Breast epithelium (tissue), 4 donors: ENCODE measurements around the gene GSG1. TPM values are rescaled to one million over a fixed set of nuclear protein-coding genes. Genes with fewer than 3 reads are reported as not detected.

Source experiments
- DNase-seq, 2 donors: peaks; one replicate each; pipeline ENCODE4 v3.0.0-alpha.2; 2019; ENCODE audit warnings: low spot score in 2 of 2
- H3K27ac ChIP-seq, 2 donors: fragments of 200-600 bp; sonication (generic) in 1 of 2; one replicate each; pipeline ENCODE4 v1.5.1; 2016 to 2019; ENCODE audit warnings: mild to moderate bottlenecking in 1 of 2
- H3K27me3 ChIP-seq, 2 donors: fragments of 200-600 bp; sonication (generic) in 1 of 2; one replicate each; pipeline versions ENCODE4 v1.5.1 to v1.6.0; 2017 to 2019; ENCODE audit warnings: control low read depth in 1 of 2, mild to moderate bottlenecking in 1 of 2
- H3K36me3 ChIP-seq: fragments of 200-600 bp; one replicate; pipeline ENCODE4 v1.5.1; 2019
- H3K4me1 ChIP-seq, 2 donors: fragments of 200-600 bp; sonication (generic); one replicate each; pipeline ENCODE4 v1.5.1; 2016 to 2019; ENCODE audit warnings: control low read depth in 1 of 2
- H3K4me3 ChIP-seq, 3 donors: fragments of 200-600 bp; sonication (generic); 1 replicate in 2 of 3; 2 replicates in 1 of 3; pipeline ENCODE4 v1.5.1; 2016 to 2019; ENCODE audit warnings: mild to moderate bottlenecking in 3 of 3, moderate library complexity in 2 of 3
- H3K9me3 ChIP-seq, 2 donors: fragments of 200-600 bp; sonication (generic) in 1 of 2; one replicate each; pipeline ENCODE4 v1.5.1; 2016 to 2019; ENCODE audit warnings: control low read depth in 1 of 2
- POLR2A ChIP-seq: fragments of 450-650 bp; IDR thresholded peaks from one replicate; pipeline ENCODE4 v1.6.1; 2016; ENCODE audit warnings: antibody characterized with exemption, mild to moderate bottlenecking, moderate library complexity
- POLR2AphosphoS5 ChIP-seq, 3 donors: sonication (generic); formaldehyde crosslinking; IDR thresholded peaks; one replicate each; pipeline ENCODE4 v1.6.1; 2017; ENCODE audit warnings: antibody characterized with exemption in 3 of 3
- intact Hi-C: fragments of 100-400 bp; cut with DNase I; formaldehyde crosslinking; loops from one replicate; pipeline ENCODE4 v1.15.1; 2023; ENCODE audit warnings: low total_unique reads
- total RNA-seq, 3 donors: library from RNA; depleted of rRNA; stranded (reverse); fragments of >200 nt; gene quantifications; one replicate each; pipeline ENCODE4 v1.1.0, GENCODE V29; 2016
- TF ChIP-seq, protein P1 (sequence below), 3 donors: fragments of 450-650 bp; IDR thresholded peaks; one replicate each; pipeline ENCODE4 v1.5.1; 2016 to 2017; ENCODE audit warnings: antibody characterized with exemption in 3 of 3, mild to moderate bottlenecking in 3 of 3, moderate library complexity in 3 of 3

Gene GSG1
- total RNA-seq, 3 donors from 2014 or later = not detected

DNA sequence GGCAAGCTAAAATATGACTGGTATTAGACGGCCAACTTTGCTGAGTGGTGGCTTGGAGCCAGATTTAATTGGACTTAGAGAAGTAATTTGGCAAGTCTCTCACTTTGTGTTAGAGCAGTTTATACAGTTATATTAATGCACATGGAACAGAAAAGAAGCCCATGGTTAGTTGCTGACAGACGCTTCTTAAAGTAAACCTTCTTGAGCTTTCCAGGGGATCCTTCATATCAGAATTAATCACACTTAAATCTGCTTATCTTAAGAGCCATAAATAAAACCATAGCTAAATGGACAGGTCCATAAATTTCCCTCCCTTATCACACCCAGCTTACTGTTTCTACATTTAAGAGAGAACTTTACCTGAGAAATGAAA lies 9.6 kb downstream of the GSG1 start:
- H3K27ac ChIP-seq = peak overlapping the region in 1 of 2 donors; percentile 11
- intact Hi-C loops = loop anchor here (10.0 kb wide), 1 partner anchor 111 kb away; no protein-coding TSS in a partner anchor
- no peaks in the 10 kb centered on the region for H3K36me3 ChIP-seq
- H3K27me3 ChIP-seq = no peaks in the 10 kb centered on the region
- H3K4me1 ChIP-seq = peaks cover 0 to 4% of the 10 kb centered on the region in 2 donors
- no peak for DNase-seq
- H3K9me3 ChIP-seq = no peaks in the 10 kb centered on the region
- TF ChIP-seq POLR2A (no peak), POLR2AphosphoS5 (IDR thresholded peaks at IDR 0.05) (no peak)
- TF ChIP-seq, protein P1, sequence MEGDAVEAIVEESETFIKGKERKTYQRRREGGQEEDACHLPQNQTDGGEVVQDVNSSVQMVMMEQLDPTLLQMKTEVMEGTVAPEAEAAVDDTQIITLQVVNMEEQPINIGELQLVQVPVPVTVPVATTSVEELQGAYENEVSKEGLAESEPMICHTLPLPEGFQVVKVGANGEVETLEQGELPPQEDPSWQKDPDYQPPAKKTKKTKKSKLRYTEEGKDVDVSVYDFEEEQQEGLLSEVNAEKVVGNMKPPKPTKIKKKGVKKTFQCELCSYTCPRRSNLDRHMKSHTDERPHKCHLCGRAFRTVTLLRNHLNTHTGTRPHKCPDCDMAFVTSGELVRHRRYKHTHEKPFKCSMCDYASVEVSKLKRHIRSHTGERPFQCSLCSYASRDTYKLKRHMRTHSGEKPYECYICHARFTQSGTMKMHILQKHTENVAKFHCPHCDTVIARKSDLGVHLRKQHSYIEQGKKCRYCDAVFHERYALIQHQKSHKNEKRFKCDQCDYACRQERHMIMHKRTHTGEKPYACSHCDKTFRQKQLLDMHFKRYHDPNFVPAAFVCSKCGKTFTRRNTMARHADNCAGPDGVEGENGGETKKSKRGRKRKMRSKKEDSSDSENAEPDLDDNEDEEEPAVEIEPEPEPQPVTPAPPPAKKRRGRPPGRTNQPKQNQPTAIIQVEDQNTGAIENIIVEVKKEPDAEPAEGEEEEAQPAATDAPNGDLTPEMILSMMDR (IDR thresholded peaks at IDR 0.05) = no peak
- H3K4me3 ChIP-seq = no peak overlapping the region

DNA sequence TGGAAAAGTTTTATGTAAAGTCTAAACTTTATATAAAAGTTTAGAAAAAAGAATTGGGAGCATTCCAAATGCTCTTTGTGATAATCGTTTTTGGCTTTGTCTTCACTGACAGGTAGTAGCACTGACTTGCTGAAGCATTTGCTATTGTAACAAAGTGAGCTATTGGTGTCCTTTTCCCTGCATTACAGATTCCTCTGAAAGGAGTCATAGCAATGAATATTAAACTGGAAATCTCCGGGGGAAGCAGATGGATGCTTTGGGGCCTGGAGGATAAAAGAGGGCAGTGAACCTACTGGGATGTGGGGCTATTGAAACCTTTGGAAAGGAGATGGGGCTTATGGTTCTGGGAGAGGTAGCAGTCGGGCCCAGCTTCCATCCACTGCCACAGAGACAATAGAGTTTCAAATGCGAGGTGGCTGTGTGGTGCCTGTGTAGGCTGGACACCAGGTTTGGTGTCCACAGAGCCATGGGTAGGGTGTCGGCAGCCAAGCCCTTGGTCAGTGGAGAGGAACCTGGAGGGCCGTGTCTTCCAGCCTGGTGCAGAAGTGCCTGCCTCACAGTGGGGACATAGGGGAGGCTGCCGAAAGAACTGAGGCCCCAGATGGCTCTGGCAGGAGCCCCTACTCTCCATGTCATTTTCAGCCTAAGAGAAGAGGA lies 10.1 kb downstream of the GSG1 start:
- no peaks in the 10 kb centered on the region for H3K9me3 ChIP-seq
- DNase-seq = no peak
- TF ChIP-seq, protein P1 (IDR thresholded peaks at IDR 0.05) = no peak
- no peak for TF ChIP-seq POLR2AphosphoS5 (IDR thresholded peaks at IDR 0.05)
- TF ChIP-seq POLR2A = no peak

DNA sequence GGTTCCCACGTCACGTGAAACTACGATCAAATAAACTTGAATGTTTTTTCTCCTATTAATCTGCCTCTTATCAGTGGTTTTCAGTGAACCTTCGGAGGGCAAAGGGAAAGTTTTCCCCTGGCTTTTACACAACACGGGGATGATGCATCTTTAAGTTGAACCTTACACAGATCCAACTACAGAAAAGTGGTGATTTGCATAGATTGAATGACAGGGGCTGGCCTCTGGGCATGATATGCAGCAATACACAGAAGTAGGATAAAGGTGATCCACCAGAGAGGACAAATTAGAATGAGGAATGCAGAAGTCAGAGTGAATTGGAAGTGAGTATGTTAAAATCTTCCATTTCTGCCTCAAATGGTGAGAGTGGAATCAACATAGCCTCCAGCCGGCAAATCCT lies 11.6 kb downstream of the GSG1 start:
- Histone ChIP-seq H3K9me3 (no peaks in the 10 kb centered on the region), H3K27ac (no peak overlapping the region), H3K27me3 (no peaks in the 10 kb centered on the region), H3K4me3 (no peak overlapping the region), H3K4me1 (no peaks in the 10 kb centered on the region), H3K36me3 (no peaks in the 10 kb centered on the region)
- DNase-seq = no peak
- TF ChIP-seq POLR2A (no peak), POLR2AphosphoS5 (IDR thresholded peaks at IDR 0.05) (no peak)
- TF ChIP-seq, protein P1 (IDR thresholded peaks at IDR 0.05) = no peak
- intact Hi-C loops = loop anchor here (10.0 kb wide), 1 partner anchor 113 kb away; no protein-coding TSS in a partner anchor

More for the DNA sequence above, 10.1 kb downstream of the GSG1 start:
- Histone ChIP-seq H3K27me3 (no peaks in the 10 kb centered on the region), H3K36me3 (no peaks in the 10 kb centered on the region), H3K4me3 (no peak overlapping the region), H3K27ac (peak overlapping the region in 1 of 2 donors; percentile 11), H3K4me1 (no peaks in the 10 kb centered on the region)
- intact Hi-C loops = loop anchor here (10.0 kb wide), 1 partner anchor 111 kb away; no protein-coding TSS in a partner anchor

DNA sequence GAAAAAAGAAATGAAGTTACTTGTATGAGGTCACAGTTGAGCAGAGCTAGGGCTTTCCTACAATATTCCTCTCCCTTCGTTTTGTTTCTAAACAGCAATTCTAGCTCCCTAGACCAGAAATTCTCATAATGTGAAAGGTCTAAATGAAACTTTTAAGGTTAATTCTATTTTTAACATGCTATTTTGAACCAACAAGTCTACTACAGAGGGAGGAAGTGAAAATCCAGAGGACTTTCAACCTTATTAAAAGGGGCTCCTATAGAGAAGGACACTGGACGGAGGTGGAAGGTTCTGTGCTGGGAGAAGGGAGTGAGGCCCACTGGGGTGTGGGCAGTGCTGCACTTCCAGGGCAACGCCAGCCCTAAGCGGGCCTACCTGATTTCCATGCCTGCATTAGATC lies 13.4 kb downstream of the GSG1 start:
- Histone ChIP-seq H3K36me3 (no peaks in the 10 kb centered on the region), H3K27me3 (no peaks in the 10 kb centered on the region), H3K4me3 (no peak overlapping the region), H3K9me3 (no peaks in the 10 kb centered on the region), H3K27ac (no peak overlapping the region), H3K4me1 (no peaks in the 10 kb centered on the region)
- TF ChIP-seq, protein P1 (IDR thresholded peaks at IDR 0.05) = no peak
- TF ChIP-seq POLR2AphosphoS5 (IDR thresholded peaks at IDR 0.05) = no peak
- DNase-seq = no peak
- intact Hi-C loops = loop anchor here (10.0 kb wide), 1 partner anchor 115 kb away; no protein-coding TSS in a partner anchor

DNA sequence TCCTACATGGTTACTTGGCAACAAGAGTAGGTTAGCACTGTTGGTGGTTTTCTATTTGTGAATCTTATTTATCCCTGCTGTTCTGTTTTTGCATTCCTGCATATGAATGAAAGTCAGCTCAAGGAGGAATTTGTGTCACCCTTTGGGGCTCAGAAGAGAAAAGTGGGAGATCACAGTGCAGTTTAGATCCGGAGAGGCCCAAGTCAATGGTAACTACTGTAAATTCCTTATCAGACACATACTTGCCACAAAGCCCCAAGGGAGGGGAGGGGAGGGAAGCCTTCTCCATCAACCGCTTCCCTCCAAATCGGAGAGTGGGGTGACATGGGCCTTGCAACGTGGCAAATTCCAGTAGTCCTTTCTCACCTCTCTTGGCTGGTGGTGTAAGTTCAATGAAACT lies 15.0 kb downstream of the GSG1 start:
- no peak overlapping the region for H3K27ac ChIP-seq
- no peaks in the 10 kb centered on the region for H3K27me3 ChIP-seq
- intact Hi-C loops = no loop called here

More for the DNA sequence above, 15.0 kb downstream of the GSG1 start:
- H3K9me3 ChIP-seq = no peaks in the 10 kb centered on the region
- TF ChIP-seq POLR2A = no peak
- TF ChIP-seq, protein P1 (IDR thresholded peaks at IDR 0.05) = no peak
- no peaks in the 10 kb centered on the region for H3K4me1 ChIP-seq
- H3K36me3 ChIP-seq = no peaks in the 10 kb centered on the region
- DNase-seq = no peak
- H3K4me3 ChIP-seq = no peak overlapping the region
